Measurements from ENCODE around the gene TGM4. TPM values are rescaled to one million over a fixed set of nuclear protein-coding genes. Genes with fewer than 3 reads are reported as not detected.
"Not testable (repeated sequence)": the region's sequence is repeated elsewhere in the genome, so short reads cannot be mapped to it uniquely, and the experiment has no call there.

Gene TGM4
- total RNA-seq, 1 donor from 2014 or later = not detected

DNA sequence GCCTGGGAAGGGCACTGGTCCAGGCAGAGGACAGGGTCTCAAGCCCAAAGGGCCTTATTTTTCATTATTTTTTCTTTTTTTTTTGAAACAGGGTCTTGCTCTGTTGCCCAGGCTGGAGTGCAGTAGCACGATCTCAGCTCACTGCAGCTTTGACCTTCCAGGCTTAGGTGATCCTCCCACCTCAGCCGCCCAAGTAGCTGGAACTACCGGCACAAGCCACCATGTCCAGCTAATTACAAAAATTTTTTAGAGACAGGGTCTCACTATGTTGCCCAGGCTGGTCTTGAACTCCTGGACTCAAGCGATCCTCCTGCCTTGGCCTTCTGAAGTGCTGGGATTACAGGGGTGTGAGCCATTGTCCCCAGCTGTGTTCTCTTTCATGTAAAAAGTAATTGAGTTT lies 75.4 kb downstream of the TGM4 start:
- not testable (repeated sequence) for ATAC-seq; DNase-seq (ENCODE audit: low spot score)

DNA sequence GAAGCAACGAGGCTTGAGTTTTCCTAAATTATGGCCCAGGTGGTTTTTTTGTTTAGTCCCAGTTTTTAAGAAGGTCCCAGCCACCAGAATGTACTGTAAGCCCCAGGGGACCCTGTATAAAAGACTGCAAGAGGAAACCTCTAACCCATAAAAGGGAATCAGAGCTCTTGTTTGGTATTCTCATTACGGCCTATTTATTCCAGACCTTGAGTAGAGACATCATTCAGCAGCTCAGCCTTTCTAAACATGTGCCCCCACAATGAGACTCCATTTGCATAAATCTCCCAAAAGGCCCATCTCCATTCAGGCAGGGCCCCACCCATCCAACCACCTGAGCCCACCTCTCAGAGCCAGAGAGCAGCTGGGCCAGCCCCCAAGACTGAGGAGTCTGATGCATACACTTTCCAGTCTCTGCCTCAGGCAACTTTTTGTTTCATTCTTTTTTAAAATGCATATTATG lies 75.9 kb downstream of the TGM4 start:
- DNase-seq (ENCODE audit: low spot score) (no peak), ATAC-seq (no peak)

DNA sequence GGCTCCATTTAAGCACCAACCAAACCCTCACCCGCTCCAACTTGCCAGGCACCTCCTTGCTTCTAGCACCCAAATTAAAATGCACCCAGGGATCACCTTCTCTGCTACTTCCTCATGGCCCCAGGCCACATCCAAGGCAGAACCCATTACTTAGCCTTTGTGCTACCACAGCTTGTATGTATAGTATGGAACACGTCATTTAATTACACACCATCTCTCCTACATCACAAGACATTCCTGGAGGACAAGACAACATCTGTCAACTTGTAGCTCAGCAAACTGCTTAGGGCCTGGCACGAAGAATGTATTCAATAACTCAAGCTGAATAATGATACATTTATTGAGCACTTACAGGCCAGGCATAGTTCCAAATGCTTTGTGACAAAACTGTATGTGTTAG lies 78.3 kb downstream of the TGM4 start:
- ATAC-seq (no peak), DNase-seq (ENCODE audit: low spot score) (no peak)

DNA sequence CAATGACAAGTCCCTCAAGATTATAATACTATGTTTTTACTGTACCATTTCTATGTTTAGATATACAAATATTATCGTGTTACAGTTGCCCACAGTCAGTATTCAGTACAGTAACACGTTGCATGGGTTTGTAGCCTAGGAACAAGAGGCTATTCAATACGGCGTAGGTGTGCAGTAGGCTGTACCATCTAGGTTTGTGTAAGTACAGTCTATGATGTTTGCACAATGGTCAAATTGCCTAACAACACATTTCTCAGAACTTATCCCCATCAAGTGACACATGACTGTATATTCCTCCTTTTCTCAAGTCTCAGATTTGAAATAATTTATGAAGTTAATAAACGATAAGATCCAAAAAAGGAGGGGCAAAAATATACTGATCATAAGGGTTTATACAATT lies 79.9 kb downstream of the TGM4 start:
- DNase-seq (ENCODE audit: low spot score) (no peak), ATAC-seq (no peak)

DNA sequence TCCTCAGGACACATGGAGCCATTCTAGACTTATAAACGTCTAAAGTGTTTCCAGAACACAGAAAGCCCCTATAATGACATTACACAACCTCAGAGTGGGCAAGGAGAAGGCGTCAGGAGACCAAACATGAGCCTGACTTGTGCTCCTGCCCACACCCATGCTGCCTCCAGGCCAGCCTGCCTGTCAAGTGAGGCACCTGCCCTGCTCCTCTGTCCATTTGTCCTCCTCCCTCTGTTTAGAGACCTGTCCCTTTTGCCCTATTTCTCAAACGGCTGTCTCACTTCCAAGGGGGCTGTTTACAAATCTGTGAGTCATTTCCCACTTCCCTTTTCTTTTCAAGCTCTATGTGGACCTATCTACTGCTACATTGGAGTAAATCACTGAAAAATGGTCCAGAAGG lies 80.6 kb downstream of the TGM4 start:
- ATAC-seq (peak; percentile 73), DNase-seq (ENCODE audit: low spot score) (no peak)

DNA sequence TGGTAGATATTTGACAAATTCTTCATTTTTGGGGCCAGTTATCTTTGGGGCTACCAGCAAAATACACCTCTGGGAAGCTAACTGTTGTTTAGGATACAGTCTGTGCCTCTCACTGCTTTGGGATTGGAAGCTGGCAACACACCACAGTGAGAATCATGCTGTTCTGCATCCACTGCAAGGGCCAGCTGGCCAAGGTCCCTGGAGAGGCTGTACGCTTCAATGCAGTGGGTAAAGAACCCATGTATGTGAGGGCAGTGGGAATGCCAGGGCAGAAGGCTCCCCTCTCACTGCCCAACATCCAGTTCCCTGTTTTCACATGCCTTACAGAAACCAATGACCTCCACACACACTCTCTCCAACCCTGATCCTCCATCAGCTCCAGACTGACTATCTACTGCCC lies 81.5 kb downstream of the TGM4 start:
- ATAC-seq = no peak
- DNase-seq (ENCODE audit: low spot score) = no peak

DNA sequence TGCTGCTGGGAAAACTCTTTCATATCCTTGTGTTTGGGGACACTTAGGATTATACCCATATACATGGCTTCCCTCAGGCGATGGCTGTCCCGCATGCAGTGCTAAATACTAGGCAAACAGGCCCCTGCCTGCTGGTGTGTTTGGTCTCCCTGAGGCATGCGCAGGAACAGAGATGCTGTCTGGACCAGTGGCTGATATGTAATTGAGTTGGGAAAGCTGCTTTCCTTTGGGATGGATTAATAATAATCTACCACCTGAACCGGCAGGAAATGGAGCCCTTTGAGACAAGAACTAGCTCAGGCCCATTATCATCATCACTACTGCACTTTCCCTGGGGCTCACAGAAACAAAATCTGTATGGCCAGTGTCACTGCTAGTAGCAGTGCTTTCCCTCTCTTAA lies 83.6 kb downstream of the TGM4 start:
- DNase-seq (ENCODE audit: low spot score) = no peak
- no peak for ATAC-seq

DNA sequence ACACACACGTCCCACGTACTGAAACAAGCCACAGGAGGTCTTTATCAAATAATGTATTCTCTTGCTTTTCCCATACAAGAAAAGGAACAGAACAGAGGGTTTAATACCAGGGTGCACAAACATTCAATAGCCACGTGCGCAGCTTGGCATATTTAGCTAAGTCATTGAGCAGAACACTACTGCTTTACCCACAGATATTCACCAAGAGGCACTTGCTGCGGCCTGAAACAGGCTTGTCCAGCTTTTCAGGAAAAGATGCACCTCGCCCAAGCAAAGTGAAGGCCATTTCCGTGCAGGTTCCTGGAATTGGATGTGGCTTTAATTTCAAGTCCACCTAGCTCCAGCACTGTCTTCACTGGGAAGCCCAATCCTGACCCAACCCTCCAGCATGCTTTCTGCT lies 84.0 kb downstream of the TGM4 start:
- ATAC-seq = no peak

DNA sequence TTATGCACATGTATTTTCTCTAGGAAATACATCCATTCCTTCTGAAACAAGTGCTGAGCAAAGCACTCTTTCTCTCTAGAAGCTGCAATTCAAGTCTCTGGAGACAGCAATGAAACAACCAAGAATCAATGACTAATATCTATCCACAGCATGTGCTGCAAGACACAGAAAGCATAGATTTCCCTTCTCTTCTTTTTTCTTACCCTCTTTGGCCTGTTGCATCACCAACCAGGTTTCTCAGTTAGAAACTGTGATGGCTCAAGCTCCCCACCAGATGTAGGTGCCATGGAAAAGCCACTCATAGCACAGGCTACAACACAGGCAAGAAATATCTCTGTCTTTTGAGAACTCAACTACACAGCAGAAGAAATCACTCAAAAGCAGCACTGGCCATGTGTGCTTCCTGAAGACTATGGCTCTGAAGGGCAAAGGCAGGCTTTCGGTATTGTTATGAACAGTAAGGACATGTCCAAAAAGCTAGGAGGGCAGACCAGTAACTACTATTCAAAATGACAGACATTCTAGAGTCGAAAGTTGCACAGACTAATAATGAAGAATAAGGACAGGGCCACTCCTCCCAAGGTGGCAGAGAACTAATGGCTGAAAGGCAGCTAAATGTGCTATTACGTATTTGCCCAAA lies 86.1 kb downstream of the TGM4 start:
- no peak for ATAC-seq
- no peak for DNase-seq (ENCODE audit: low spot score)

More for the DNA sequence above, 84.0 kb downstream of the TGM4 start:
- DNase-seq (ENCODE audit: low spot score) = no peak

DNA sequence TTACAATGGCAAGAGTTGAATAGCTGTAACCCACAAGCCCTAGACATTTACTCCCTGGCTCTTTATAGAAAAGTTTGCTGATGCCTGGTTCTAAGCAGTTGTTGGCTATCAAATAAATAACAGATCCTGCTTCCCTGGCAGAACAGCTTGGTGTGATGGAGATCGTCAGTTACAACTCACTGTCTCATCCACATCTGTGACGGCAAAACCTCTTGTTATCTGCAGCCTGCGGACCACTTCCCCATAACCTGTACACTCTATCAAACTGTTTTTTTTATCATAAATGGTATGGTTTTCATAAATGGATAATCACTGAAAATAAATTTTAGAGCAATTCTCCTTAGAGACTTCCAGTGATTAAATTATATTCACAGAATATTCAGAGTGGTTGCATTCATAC lies 87.5 kb downstream of the TGM4 start:
- DNase-seq (ENCODE audit: low spot score) (no peak), ATAC-seq (no peak)

DNA sequence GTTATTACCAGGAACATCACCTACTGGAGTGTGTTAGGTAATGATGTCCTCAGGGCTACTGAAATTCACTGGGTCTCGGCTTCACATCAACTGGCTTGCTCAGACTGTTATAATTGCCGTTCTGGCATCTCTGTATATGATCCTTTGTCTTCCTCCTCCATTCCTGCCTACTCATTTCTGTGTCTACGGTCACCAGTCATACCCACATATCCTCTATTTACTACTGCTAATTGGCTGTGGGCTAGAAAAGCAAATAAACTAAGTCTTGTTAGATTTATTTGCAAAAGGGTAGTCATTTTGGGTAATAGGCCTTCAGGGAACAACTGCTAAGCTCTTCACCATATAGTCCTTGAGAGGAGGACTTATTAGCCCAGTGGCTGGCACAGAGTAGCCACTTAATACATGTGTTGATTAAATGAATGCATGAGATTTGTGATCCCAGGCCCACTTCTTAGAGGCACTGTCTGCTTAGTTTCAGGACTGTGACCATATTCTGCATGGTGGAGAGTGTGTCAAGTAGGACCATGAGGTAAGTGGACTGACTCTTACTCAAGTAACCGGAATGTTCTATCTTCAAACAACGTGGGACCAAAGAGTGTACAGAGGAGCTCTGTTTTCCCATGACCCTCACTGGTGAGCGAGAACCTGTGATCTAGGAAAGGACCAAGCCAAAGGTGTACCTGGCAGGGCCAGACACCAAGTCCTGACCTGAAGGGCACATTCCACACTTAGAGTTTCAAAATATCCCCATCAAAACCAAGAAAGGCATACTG lies 88.4 kb downstream of the TGM4 start:
- ATAC-seq (no peak), DNase-seq (ENCODE audit: low spot score) (no peak)

DNA sequence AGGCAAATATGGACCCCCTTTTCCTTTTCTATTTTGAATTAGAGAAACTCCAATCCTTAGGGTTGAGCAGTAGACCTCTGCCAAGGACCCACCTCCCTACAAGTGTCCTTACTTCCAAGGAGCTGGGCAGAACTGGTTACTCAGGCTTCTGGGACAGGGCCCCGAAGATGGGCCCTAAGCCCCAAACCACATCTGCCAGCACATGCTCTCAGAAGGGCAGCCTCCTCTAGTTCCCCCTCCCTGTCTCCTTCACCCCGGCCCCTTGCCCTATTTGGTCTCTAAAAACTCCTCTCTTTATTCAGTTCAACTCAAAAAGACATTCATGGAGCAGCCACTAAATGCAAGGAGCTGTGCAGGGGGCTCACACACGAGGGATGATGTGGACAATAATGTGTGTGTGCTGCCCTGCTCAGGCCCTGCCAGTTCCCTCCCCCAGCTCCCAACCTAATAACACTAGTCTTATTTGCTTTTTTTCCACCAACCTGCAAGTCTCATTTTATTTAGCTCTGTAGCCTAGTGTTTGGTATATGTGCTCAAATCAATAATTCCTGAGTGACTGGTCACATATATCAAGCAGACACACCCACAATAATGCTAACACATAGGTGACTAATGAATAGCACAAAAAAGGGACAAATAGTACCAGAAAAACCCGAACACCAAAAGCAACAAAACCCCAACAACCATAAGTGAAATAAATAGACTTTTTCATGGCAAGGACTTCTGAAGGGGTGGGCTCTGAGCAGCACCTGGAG lies 89.3 kb downstream of the TGM4 start:
- DNase-seq (ENCODE audit: low spot score) (no peak), ATAC-seq (no peak)

Other genes starting within 250 kb of the TGM4 start
- gene ZNF197, start 249.6 kb upstream of the TGM4 start, total RNA-seq = 7.0 TPM
- 1.8 TPM for gene ZNF35, start 225.9 kb upstream of the TGM4 start, total RNA-seq
- gene ZNF502, start 161.9 kb upstream of the TGM4 start, total RNA-seq = 1.8 TPM
- 1.2 TPM for gene ZNF501, start 145.0 kb upstream of the TGM4 start, total RNA-seq
- 8.2 TPM for gene KIAA1143, start 113.0 kb upstream of the TGM4 start, total RNA-seq
- 0.28 TPM for gene KIF15, start 112.8 kb upstream of the TGM4 start, total RNA-seq
- gene TMEM42, start 12.7 kb upstream of the TGM4 start, total RNA-seq = 9.7 TPM
- gene ZDHHC3, start 101.6 kb downstream of the TGM4 start, total RNA-seq = 36.6 TPM
- 14.6 TPM for gene EXOSC7, start 101.6 kb downstream of the TGM4 start, total RNA-seq
- gene CLEC3B, start 151.7 kb downstream of the TGM4 start, total RNA-seq = 25.5 TPM

All from left lobe of liver (tissue), 2 donors.